MCF 10A (cell line): Measurements from ENCODE around the gene MYH8. TPM values are rescaled to one million over a fixed set of nuclear protein-coding genes. Genes with fewer than 3 reads are reported as not detected.

Source experiments
- BruUV-seq: library from RNA; stranded (reverse); fragments of 400-500 nt; replicated peaks from 2 replicates; lab custom pipeline; 2021; lab: Mats Ljungman, UMichigan
- CTCF ChIA-PET: fragments of 300-600 bp; sonication (Branson Sonifier 250); formaldehyde crosslinking; extraction: SDS; loops from one replicate; lab custom pipeline; 2021; ENCODE audit warnings: antibody characterized with exemption, inconsistent platforms; lab: Yijun Ruan, JAX
- POLR2A ChIA-PET: fragments of 300-600, 350-650 bp; sonication (Branson Sonifier 250); formaldehyde crosslinking; extraction: SDS; loops from one replicate; lab custom pipeline; 2020; ENCODE audit warnings: antibody characterized with exemption, inconsistent platforms; lab: Yijun Ruan, JAX
- DNase-seq: peaks from one replicate; pipeline ENCODE4 v3.0.0-alpha.2; 2018; ENCODE audit not compliant: unreplicated experiment
- H3K27ac Mint-ChIP-seq: one replicate; pipeline ENCODE4 v1.8.0; 2022; ENCODE audit warnings: mild to moderate bottlenecking, low read depth, mixed read lengths; ENCODE audit not compliant: unreplicated experiment
- H3K27me3 Mint-ChIP-seq: one replicate; pipeline ENCODE4 v1.8.0; 2022; ENCODE audit warnings: mixed read lengths; ENCODE audit not compliant: insufficient read depth, unreplicated experiment
- H3K36me3 Mint-ChIP-seq: one replicate; pipeline ENCODE4 v1.8.0; 2022; ENCODE audit warnings: mild to moderate bottlenecking, moderate library complexity, mixed read lengths; ENCODE audit not compliant: insufficient read depth, unreplicated experiment
- H3K4me1 Mint-ChIP-seq: one replicate; pipeline ENCODE4 v1.8.0; 2022; ENCODE audit warnings: mixed read lengths; ENCODE audit not compliant: insufficient read depth, unreplicated experiment
- H3K4me3 Mint-ChIP-seq: one replicate; pipeline ENCODE4 v1.8.0; 2022; ENCODE audit warnings: mild to moderate bottlenecking, moderate library complexity, mixed read lengths; ENCODE audit not compliant: unreplicated experiment
- H3K9me3 Mint-ChIP-seq: one replicate; pipeline ENCODE4 v1.8.0; 2022; ENCODE audit warnings: mixed read lengths; ENCODE audit not compliant: unreplicated experiment
- CTCF ChIP-seq: fragments of 200-600 bp; IDR thresholded peaks from one replicate; pipeline ENCODE4 v1.8.0; 2022; ENCODE audit warnings: antibody characterized with exemption, mild to moderate bottlenecking; ENCODE audit not compliant: unreplicated experiment
- intact Hi-C: fragments of 100-400 bp; cut with micrococcal nuclease; formaldehyde crosslinking; loops from 2 replicates; pipeline ENCODE4 v1.14.1; 2022
- total RNA-seq: library from RNA; stranded (reverse); gene quantifications from 2 replicates; pipeline ENCODE4 v1.2.3, GENCODE V29; 2022

MYH8 gene
- total RNA-seq, 1 experiment from 2014 or later: not detected

GRCh38 chr17:10420811-10421210 lies 939 bp downstream of the MYH8 start:
- ChIA-PET POLR2A (no interaction called here), CTCF (interaction anchor here (1.0 kb wide), 1 partner anchor 196 kb away, joined by 3 read pairs; no protein-coding TSS in a partner anchor)
- no peak for DNase-seq
- no TSS peak for BruUV-seq
- H3K4me1 Mint-ChIP-seq: peaks cover 12% of the 10 kb centered on the region
- no peaks in the 10 kb centered on the region for H3K36me3 Mint-ChIP-seq
- H3K9me3 Mint-ChIP-seq: no peaks in the 10 kb centered on the region
- intact Hi-C loops: no loop called here
- peaks cover 11% of the 10 kb centered on the region for H3K27me3 Mint-ChIP-seq
- TF ChIP-seq CTCF: no peak
- H3K4me3 Mint-ChIP-seq: no peak overlapping the region
- no peak overlapping the region for H3K27ac Mint-ChIP-seq

- CTCF ChIA-PET: interaction anchor here (1.0 to 1.3 kb wide), 2 partner anchors 90 to 122 kb away, joined by 4 read pairs; no protein-coding TSS in a partner anchor
- TF ChIP-seq CTCF: no peak
- POLR2A ChIA-PET: no interaction called here
- intact Hi-C loops: no loop called here
- H3K4me1 Mint-ChIP-seq: peaks cover 12% of the 10 kb centered on the region
- H3K36me3 Mint-ChIP-seq: no peaks in the 10 kb centered on the region
- no peaks in the 10 kb centered on the region for H3K9me3 Mint-ChIP-seq
- BruUV-seq: no TSS peak
- no peak for DNase-seq
- no peaks in the 10 kb centered on the region for H3K27me3 Mint-ChIP-seq
- H3K4me3 Mint-ChIP-seq: no peak overlapping the region
- no peak overlapping the region for H3K27ac Mint-ChIP-seq
Measured at GRCh38 chr17:10417431-10417830, 4.3 kb downstream of the MYH8 start.

- Mint-ChIP-seq H3K27me3 (no peaks in the 10 kb centered on the region), H3K9me3 (no peaks in the 10 kb centered on the region), H3K36me3 (no peaks in the 10 kb centered on the region), H3K27ac (no peak overlapping the region), H3K4me3 (no peak overlapping the region), H3K4me1 (peaks cover 6% of the 10 kb centered on the region)
- no peak for TF ChIP-seq CTCF
- no TSS peak for BruUV-seq
- ChIA-PET CTCF (no interaction called here), POLR2A (no interaction called here)
- DNase-seq: no peak
- intact Hi-C loops: no loop called here
Measured at GRCh38 chr17:10415161-10415560, 6.6 kb downstream of the MYH8 start.

GRCh38 chr17:10403589-10403988 lies 18.2 kb downstream of the MYH8 start:
- H3K27me3 Mint-ChIP-seq: peaks cover 52% of the 10 kb centered on the region
- intact Hi-C loops: no loop called here
- no peak for DNase-seq
- H3K9me3 Mint-ChIP-seq: no peaks in the 10 kb centered on the region
- no peak overlapping the region for H3K4me3 Mint-ChIP-seq
- H3K27ac Mint-ChIP-seq: no peak overlapping the region
- TF ChIP-seq CTCF: no peak
- BruUV-seq: no TSS peak
- H3K4me1 Mint-ChIP-seq: no peaks in the 10 kb centered on the region
- no peaks in the 10 kb centered on the region for H3K36me3 Mint-ChIP-seq
- POLR2A ChIA-PET: no interaction called here
- CTCF ChIA-PET: interaction anchor here (1.6 kb wide), 1 partner anchor 215 kb away, joined by 5 read pairs; no protein-coding TSS in a partner anchor
